Body of pancreas (tissue), 4 donors: ENCODE data around the gene CDKAL1.

Experiments
- POLR2A ChIP-seq, 3 donors: fragments of 450-650 bp; IDR thresholded peaks; one replicate each; pipeline ENCODE4 v1.6.1; 2016; ENCODE audit warnings: antibody characterized with exemption in 3 of 3, mild to moderate bottlenecking in 2 of 3
- TF ChIP-seq, protein P1 (sequence below), 7 experiments: fragments of 450-650 bp in 4 of 7; fragments of 200-600 bp in 3 of 7; sonication (generic) in 3 of 7; IDR thresholded peaks; one replicate each; pipeline ENCODE4 v1.5.1; 2016 to 2019; ENCODE audit warnings: antibody characterized with exemption in 7 of 7

DNA sequence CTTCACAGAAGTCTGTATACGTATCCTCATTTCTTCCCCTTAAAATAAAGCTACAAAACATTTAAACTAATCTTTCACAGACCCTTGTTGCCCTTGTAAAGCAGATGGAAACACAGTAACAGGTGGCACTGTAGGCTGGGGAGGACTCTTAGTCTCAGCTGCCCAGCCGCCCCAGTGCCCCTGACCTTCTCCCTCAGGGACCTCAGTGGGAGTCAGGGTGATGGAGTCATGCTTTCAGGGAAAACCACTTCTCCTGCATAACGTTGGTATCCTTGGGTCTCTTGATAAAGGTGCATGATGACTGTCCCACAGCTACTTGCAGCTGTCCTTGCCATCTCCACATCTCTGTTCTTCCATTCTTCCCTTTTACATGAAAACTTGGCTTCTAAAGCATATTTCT is 198.6 kb downstream of the CDKAL1 start:
- TF ChIP-seq, protein P1, sequence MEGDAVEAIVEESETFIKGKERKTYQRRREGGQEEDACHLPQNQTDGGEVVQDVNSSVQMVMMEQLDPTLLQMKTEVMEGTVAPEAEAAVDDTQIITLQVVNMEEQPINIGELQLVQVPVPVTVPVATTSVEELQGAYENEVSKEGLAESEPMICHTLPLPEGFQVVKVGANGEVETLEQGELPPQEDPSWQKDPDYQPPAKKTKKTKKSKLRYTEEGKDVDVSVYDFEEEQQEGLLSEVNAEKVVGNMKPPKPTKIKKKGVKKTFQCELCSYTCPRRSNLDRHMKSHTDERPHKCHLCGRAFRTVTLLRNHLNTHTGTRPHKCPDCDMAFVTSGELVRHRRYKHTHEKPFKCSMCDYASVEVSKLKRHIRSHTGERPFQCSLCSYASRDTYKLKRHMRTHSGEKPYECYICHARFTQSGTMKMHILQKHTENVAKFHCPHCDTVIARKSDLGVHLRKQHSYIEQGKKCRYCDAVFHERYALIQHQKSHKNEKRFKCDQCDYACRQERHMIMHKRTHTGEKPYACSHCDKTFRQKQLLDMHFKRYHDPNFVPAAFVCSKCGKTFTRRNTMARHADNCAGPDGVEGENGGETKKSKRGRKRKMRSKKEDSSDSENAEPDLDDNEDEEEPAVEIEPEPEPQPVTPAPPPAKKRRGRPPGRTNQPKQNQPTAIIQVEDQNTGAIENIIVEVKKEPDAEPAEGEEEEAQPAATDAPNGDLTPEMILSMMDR (IDR thresholded peaks at IDR 0.05) = no peak
- TF ChIP-seq POLR2A (IDR thresholded peaks at IDR 0.05) = no peak
